ENCODE measurements around the gene SNX27. TPM values are rescaled to one million over a fixed set of nuclear protein-coding genes. Genes with fewer than 3 reads are reported as not detected.

The SNX27 gene
- total RNA-seq, 4 donors from 2014 or later, result 21.9 to 34.3 (median 26.5) TPM

- 66 to 73% methylated on average over 4 of the region's 4 CpGs for WGBS, 2 donors
- intact Hi-C loops (cut with DNase I; ENCODE audit: low total_unique reads), result no loop called here
- peak in 1 of 2 donors; percentile 69 for DNase-seq (ENCODE audit: low spot score in 2 of 2)
- H3K4me3 ChIP-seq (ENCODE audit: low read depth, poor library complexity, severe bottlenecking), result no peak overlapping the region
- no peak for TF ChIP-seq POLR2A (IDR thresholded peaks at IDR 0.05)
- TF ChIP-seq CTCF (IDR thresholded peaks at IDR 0.05), result no peak
Measured at GRCh38 chr1:151704246-151704645, 92.4 kb downstream of the SNX27 start.

GRCh38 chr1:151705146-151705545, 93.3 kb downstream of the SNX27 start:
- WGBS, 2 donors, result 76 to 90% methylated on average over 7 of the region's 7 CpGs
- H3K4me3 ChIP-seq (ENCODE audit: low read depth, poor library complexity, severe bottlenecking), result no peak overlapping the region
- DNase-seq (ENCODE audit: low spot score in 2 of 2), result peak in 1 of 2 donors; percentile 75
- TF ChIP-seq CTCF (IDR thresholded peaks at IDR 0.05), result no peak
- TF ChIP-seq POLR2A (IDR thresholded peaks at IDR 0.05), result no peak
- intact Hi-C loops (cut with DNase I; ENCODE audit: low total_unique reads), result no loop called here

GRCh38 chr1:151705753-151706463, 94.1 kb downstream of the SNX27 start:
- no peak overlapping the region for H3K4me3 ChIP-seq (ENCODE audit: low read depth, poor library complexity, severe bottlenecking)
- DNase-seq (ENCODE audit: low spot score in 2 of 2), result peak in 1 of 2 donors; percentile 71
- WGBS, 2 donors, result 58 to 62% methylated on average over 11 of the region's 11 CpGs
- TF ChIP-seq CTCF (IDR thresholded peaks at IDR 0.05), result no peak
- TF ChIP-seq POLR2A (IDR thresholded peaks at IDR 0.05), result no peak
- intact Hi-C loops (cut with DNase I; ENCODE audit: low total_unique reads), result no loop called here

- peak in 1 of 2 donors; percentile 77 for DNase-seq (ENCODE audit: low spot score in 2 of 2)
- H3K4me3 ChIP-seq (ENCODE audit: low read depth, poor library complexity, severe bottlenecking), result no peak overlapping the region
- intact Hi-C loops (cut with DNase I; ENCODE audit: low total_unique reads), result no loop called here
- no peak for TF ChIP-seq CTCF (IDR thresholded peaks at IDR 0.05)
- no peak for TF ChIP-seq POLR2A (IDR thresholded peaks at IDR 0.05)
- WGBS, 2 donors, result 67 to 74% methylated on average over 21 of the region's 21 CpGs
Measured at GRCh38 chr1:151706464-151707415, 94.9 kb downstream of the SNX27 start.

GRCh38 chr1:151707541-151708065, 95.8 kb downstream of the SNX27 start:
- WGBS, 2 donors, result 89 to 93% methylated on average over 10 to 14 of the region's 15 CpGs
- H3K4me3 ChIP-seq (ENCODE audit: low read depth, poor library complexity, severe bottlenecking), result no peak overlapping the region
- peak in 1 of 2 donors; percentile 66 for DNase-seq (ENCODE audit: low spot score in 2 of 2)
- intact Hi-C loops (cut with DNase I; ENCODE audit: low total_unique reads), result no loop called here
- no peak for TF ChIP-seq CTCF (IDR thresholded peaks at IDR 0.05)
- TF ChIP-seq POLR2A (IDR thresholded peaks at IDR 0.05), result no peak
